ENCODE data around the gene APOBEC4. TPM values are rescaled to one million over a fixed set of nuclear protein-coding genes. Genes with fewer than 3 reads are reported as not detected.

The APOBEC4 gene
- total and polyA plus RNA-seq, 2 donors: not detected

DNA sequence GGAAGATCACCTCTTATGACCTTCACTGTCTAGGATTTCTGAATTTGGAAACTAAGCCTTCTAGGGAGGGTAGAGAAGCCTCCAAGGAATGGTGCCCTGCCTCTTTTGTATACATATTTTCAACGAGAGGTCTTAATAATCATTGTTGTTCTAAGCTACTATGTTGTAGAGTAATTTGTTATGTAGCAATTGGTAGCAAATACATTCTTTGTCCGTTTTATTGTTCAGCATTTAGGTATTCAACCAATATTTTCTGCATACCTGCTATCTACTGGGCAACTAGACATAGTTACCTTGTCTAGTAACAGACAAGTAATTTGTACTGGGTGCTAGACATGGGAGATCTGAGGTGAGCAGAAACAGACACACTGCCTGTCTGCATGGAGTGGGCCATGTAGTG is 42.1 kb downstream of the APOBEC4 start:
- Histone ChIP-seq H3K27ac (ENCODE audit: low read depth) (no peak overlapping the region), H3K4me3 (ENCODE audit: low read depth, low read length) (no peak overlapping the region), H3K36me3 (ENCODE audit: insufficient read depth) (no peaks in the 10 kb centered on the region), H3K4me1 (ENCODE audit: insufficient read depth) (no peaks in the 10 kb centered on the region)
- DNase-seq (ENCODE audit: extremely low spot score): no peak
- WGBS: 37% methylated on average over 2 of the region's 2 CpGs

DNA sequence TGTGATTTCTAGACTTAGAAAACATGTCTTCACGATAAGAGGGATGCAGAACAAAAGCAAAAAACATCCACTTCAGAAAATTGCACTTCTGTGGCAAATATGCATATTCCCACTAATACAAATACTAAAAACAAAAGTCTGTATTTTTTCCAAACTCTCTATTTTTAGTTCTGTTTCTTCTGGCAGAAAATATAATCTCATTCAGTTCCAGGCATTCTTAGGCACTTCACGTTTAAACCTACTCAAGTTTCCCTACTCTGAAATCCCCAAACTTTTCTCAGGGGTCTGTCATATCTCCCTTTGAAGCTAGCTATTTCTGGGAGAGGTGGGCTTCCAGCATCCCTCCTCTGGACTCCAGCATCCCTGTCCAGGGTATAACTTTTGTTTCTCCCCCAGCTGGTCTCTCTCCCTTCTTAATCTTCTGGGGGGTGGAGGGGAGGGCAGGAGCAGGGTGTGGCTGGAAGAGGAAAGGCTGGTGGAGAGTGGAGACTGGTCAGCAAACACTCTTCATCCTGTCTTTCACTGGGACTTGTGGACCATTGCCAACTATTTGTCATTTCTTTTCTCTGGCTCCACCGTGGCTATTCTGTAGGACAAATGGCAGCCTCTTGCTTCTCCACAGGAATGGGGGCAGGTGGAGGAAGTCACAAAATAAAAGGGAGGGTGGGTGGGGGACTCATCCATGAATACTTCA is 43.2 kb downstream of the APOBEC4 start:
- no peak overlapping the region for H3K4me3 ChIP-seq (ENCODE audit: low read depth, low read length)
- DNase-seq (ENCODE audit: extremely low spot score): no peak
- H3K27ac ChIP-seq (ENCODE audit: low read depth): no peak overlapping the region
- no peaks in the 10 kb centered on the region for H3K36me3 ChIP-seq (ENCODE audit: insufficient read depth)
- WGBS: 11% methylated on average over 3 of the region's 3 CpGs
- H3K4me1 ChIP-seq (ENCODE audit: insufficient read depth): no peaks in the 10 kb centered on the region

DNA sequence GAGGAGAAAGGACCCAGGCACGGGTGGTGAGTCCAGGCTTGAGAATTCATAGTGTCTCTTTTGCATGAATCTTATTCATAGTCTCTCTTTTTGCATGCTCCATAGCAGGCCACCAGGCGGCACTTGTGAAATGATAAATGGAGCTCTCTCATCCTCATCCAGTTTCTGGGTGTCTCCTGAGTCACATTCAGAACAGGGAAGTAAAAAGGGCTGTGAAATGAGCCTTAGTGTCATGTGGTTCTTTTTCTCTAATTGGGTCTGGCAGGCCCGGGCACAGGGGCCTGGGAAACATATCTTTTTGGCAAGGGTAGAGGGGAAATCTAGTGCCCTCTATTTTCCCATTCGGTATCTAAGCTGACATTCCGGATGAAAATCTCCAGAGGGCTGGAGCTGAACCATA is 43.8 kb downstream of the APOBEC4 start:
- Histone ChIP-seq H3K27ac (ENCODE audit: low read depth) (no peak overlapping the region), H3K4me3 (ENCODE audit: low read depth, low read length) (no peak overlapping the region), H3K4me1 (ENCODE audit: insufficient read depth) (no peaks in the 10 kb centered on the region), H3K36me3 (ENCODE audit: insufficient read depth) (no peaks in the 10 kb centered on the region)
- DNase-seq (ENCODE audit: extremely low spot score): no peak
- 23% methylated on average over 5 of the region's 5 CpGs for WGBS

GRCh38 chr1:183607322-183607980 is 45.7 kb downstream of the APOBEC4 start:
- 66% methylated on average over 2 of the region's 2 CpGs for WGBS
- Histone ChIP-seq H3K36me3 (ENCODE audit: insufficient read depth) (no peaks in the 10 kb centered on the region), H3K4me3 (ENCODE audit: low read depth, low read length) (no peak overlapping the region), H3K4me1 (ENCODE audit: insufficient read depth) (no peaks in the 10 kb centered on the region), H3K27ac (ENCODE audit: low read depth) (no peak overlapping the region)
- DNase-seq (ENCODE audit: extremely low spot score): no peak

GRCh38 chr1:183605904-183606303 is 47.2 kb downstream of the APOBEC4 start:
- no peak for DNase-seq (ENCODE audit: extremely low spot score)
- Histone ChIP-seq H3K4me3 (ENCODE audit: low read depth, low read length) (no peak overlapping the region), H3K27ac (ENCODE audit: low read depth) (no peak overlapping the region), H3K4me1 (ENCODE audit: insufficient read depth) (no peaks in the 10 kb centered on the region), H3K36me3 (ENCODE audit: insufficient read depth) (no peaks in the 10 kb centered on the region)
- WGBS: 91% methylated on average over 2 of the region's 2 CpGs

- no peak overlapping the region for H3K27ac ChIP-seq (ENCODE audit: low read depth)
- WGBS: 84% methylated on average over 8 of the region's 8 CpGs
Measured at GRCh38 chr1:183604815-183605214, 48.3 kb downstream of the APOBEC4 start.

DNA sequence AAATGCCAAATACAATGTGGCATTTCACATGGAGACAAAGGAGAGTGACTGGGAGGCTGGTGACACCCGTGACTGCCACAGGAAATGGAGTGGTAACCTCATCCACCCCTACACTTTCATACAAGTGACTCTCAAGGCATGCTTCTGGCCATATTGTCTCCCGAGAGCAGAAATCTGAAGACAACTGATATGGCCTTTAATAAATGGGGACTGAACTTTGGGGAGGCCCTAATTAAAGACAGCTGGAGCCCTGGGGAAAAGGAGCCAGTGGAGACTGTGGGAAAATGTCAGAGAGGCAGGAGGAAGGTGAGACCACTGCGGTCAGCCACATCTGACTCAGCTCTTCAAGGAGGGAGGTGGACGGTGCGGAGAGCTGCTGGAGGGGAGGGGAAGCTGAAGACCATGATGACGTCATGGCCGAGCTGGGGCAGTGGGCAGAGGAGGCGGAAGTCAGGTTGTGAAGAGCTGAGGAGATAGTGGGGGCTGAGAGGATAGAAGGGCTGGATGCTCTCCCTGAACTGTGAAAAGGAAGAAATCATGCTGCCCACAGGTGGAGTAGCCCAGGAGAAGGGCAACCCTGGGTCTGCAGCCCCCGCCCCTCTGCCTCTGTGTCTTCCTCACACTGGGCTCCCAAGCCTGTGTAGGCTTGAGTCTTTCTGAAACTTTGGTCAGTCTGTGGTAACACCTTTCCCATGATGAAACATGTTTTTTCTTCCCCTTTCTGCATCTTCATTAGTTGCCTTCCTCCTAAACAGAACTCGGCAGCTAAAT is 48.9 kb downstream of the APOBEC4 start:
- no peak for DNase-seq (ENCODE audit: extremely low spot score)
- no peaks in the 10 kb centered on the region for H3K4me1 ChIP-seq (ENCODE audit: insufficient read depth)
- no peak overlapping the region for H3K4me3 ChIP-seq (ENCODE audit: low read depth, low read length)
- no peak overlapping the region for H3K27ac ChIP-seq (ENCODE audit: low read depth)
- 59% methylated on average over 10 of the region's 10 CpGs for WGBS
- no peaks in the 10 kb centered on the region for H3K36me3 ChIP-seq (ENCODE audit: insufficient read depth)

More at GRCh38 chr1:183604815-183605214, 48.3 kb downstream of the APOBEC4 start:
- no peaks in the 10 kb centered on the region for H3K36me3 ChIP-seq (ENCODE audit: insufficient read depth)
- no peak for DNase-seq (ENCODE audit: extremely low spot score)
- no peak overlapping the region for H3K4me3 ChIP-seq (ENCODE audit: low read depth, low read length)
- H3K4me1 ChIP-seq (ENCODE audit: insufficient read depth): no peaks in the 10 kb centered on the region

- 96% methylated on average over 1 of the region's 1 CpG for WGBS
- no peaks in the 10 kb centered on the region for H3K4me1 ChIP-seq (ENCODE audit: insufficient read depth)
- no peaks in the 10 kb centered on the region for H3K36me3 ChIP-seq (ENCODE audit: insufficient read depth)
- no peak overlapping the region for H3K4me3 ChIP-seq (ENCODE audit: low read depth, low read length)
- DNase-seq (ENCODE audit: extremely low spot score): no peak
- H3K27ac ChIP-seq (ENCODE audit: low read depth): no peak overlapping the region
Measured at GRCh38 chr1:183602510-183602909, 50.6 kb downstream of the APOBEC4 start.

DNA sequence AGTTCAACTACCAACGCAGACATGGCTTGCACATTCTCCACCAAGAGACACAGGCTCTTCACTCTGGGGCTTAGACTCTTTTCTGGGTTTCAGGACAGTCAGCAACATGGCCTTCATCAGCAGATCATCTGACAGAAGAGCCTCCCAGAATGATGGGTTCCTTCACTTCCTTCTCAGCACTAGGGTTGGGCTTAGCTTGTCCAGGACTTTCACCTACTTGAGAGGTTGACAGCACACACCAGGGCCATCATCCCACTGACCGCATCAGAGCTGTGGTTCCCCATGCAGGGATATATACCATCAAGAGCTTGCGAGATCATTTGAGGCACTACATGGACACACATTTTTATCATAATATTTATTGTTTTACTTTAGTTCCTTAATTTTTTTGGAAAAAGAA is 52.5 kb downstream of the APOBEC4 start:
- Histone ChIP-seq H3K4me1 (ENCODE audit: insufficient read depth) (no peaks in the 10 kb centered on the region), H3K4me3 (ENCODE audit: low read depth, low read length) (no peak overlapping the region), H3K27ac (ENCODE audit: low read depth) (no peak overlapping the region), H3K36me3 (ENCODE audit: insufficient read depth) (no peaks in the 10 kb centered on the region)
- 92% methylated on average over 3 of the region's 3 CpGs for WGBS
- DNase-seq (ENCODE audit: extremely low spot score): no peak

DNA sequence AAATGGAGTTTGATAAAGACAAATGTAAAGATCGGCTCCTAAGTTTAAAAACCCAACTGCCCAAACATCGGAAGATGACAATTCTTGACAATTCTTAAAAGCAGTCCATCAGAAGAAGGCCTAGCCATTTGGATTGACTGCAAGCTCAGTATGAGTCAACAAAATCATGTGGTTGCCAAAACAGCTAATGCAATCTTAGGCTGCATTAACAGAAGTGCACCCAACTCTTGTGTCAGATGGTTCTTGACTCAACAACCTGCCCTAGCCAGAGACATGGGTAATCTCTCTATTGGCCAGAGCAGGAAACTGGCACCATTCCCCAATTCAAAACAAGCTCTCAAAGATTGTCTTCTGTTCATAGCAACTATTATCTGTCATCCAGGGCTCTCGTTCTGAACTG is 53.0 kb downstream of the APOBEC4 start:
- WGBS: 82% methylated on average over 3 of the region's 3 CpGs
- H3K4me3 ChIP-seq (ENCODE audit: low read depth, low read length): no peak overlapping the region
- no peak for DNase-seq (ENCODE audit: extremely low spot score)
- H3K36me3 ChIP-seq (ENCODE audit: insufficient read depth): no peaks in the 10 kb centered on the region
- H3K27ac ChIP-seq (ENCODE audit: low read depth): no peak overlapping the region
- H3K4me1 ChIP-seq (ENCODE audit: insufficient read depth): no peaks in the 10 kb centered on the region

DNA sequence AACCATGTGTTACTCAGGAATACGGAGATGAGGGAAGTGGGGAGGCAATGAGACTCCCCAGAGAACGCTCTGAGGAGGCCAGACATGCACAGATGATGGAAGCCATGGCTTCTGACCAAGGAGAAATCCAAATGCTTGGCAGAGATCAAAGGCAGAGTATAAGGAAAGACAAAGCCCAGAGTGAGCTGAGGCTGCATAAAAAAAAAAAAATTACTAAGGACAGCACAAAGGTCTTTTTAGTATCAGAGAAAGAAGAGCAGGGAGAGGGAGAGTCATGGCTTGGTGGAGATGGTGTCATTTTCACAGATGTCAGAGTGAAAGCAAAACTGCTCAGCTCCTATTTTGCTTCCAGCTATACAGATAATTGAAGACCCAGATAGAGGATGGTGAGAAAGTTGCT is 54.7 kb downstream of the APOBEC4 start:
- no peaks in the 10 kb centered on the region for H3K4me1 ChIP-seq (ENCODE audit: insufficient read depth)
- no peaks in the 10 kb centered on the region for H3K36me3 ChIP-seq (ENCODE audit: insufficient read depth)
- DNase-seq (ENCODE audit: extremely low spot score): no peak
- no peak overlapping the region for H3K4me3 ChIP-seq (ENCODE audit: low read depth, low read length)
- H3K27ac ChIP-seq (ENCODE audit: low read depth): no peak overlapping the region
- WGBS: 36% methylated on average over 2 of the region's 2 CpGs

DNA sequence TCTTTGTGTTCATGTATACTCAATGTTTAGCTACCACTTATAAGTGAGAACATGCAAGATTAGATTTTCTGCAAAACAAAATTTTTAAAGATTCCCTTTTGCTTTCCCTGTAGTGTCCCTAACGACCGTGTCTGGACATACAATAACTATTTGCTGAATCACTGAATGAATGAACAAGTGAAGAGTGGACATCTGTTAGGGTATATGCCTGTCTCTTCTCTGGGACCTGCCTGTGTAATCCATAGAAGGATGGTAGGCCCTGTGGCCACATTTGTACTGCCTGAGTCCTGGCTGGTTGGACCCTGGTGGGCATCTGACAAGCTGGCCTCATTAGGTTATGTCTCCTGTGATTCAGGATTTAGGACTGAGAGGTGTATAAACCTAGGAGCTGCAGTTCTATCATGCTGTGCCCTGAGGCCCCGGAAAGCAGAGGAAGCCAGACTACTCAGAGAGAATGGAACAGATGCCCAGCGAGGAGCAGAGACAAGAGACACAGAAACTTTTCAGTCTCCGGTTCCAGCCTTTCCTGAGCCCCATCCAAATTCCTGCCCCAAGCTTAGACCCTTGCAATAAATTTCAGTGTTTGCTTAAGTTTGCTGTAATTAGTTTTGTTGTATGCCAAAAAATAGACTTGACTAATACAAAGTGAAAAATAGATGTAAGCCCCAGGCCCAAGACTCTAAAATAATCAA is 55.3 kb downstream of the APOBEC4 start:
- 60% methylated on average over 5 of the region's 5 CpGs for WGBS
- no peaks in the 10 kb centered on the region for H3K36me3 ChIP-seq (ENCODE audit: insufficient read depth)
- H3K4me1 ChIP-seq (ENCODE audit: insufficient read depth): no peaks in the 10 kb centered on the region
- H3K27ac ChIP-seq (ENCODE audit: low read depth): no peak overlapping the region
- DNase-seq (ENCODE audit: extremely low spot score): no peak
- no peak overlapping the region for H3K4me3 ChIP-seq (ENCODE audit: low read depth, low read length)

- no peak for DNase-seq (ENCODE audit: extremely low spot score)
- 86% methylated on average over 5 of the region's 5 CpGs for WGBS
- Histone ChIP-seq H3K4me3 (ENCODE audit: low read depth, low read length) (no peak overlapping the region), H3K36me3 (ENCODE audit: insufficient read depth) (no peaks in the 10 kb centered on the region), H3K27ac (ENCODE audit: low read depth) (no peak overlapping the region), H3K4me1 (ENCODE audit: insufficient read depth) (no peaks in the 10 kb centered on the region)
Measured at GRCh38 chr1:183596500-183596899, 56.6 kb downstream of the APOBEC4 start.

Measured in urinary bladder (tissue), 4 donors.